Measurements from ENCODE around the gene TRERF1. TPM values are rescaled to one million over a fixed set of nuclear protein-coding genes. Genes with fewer than 3 reads are reported as not detected.

TRERF1 gene
- total RNA-seq, 1 donor from 2014 or later = 7.9 TPM

DNA sequence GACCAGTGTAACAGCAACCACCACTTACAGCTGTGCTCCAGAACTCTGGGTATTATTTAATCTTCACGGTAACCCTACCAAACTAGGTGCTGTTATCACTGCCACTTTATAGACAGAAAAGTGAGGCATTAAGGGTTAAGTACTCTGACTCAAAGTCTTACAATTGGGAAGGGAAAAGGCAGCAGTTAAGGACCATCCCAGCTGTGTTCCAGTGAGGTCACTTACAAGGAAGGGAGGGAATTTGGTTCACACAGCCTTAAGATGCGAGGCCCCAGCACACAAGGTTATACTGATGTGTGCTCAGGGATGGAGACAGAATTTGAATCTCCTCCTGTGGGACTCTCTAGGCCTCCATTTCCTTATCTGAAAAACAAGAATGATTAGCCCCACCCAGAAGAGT is 46.7 kb downstream of the TRERF1 start:
- DNase-seq (ENCODE audit: low spot score, unreplicated experiment) = no peak
- Mint-ChIP-seq H3K4me3 (ENCODE audit: low read depth) (no peak overlapping the region), H3K36me3 (ENCODE audit: insufficient read depth) (no peaks in the 10 kb centered on the region), H3K9me3 (ENCODE audit: low read depth) (no peaks in the 10 kb centered on the region), H3K27ac (no peak overlapping the region), H3K27me3 (no peaks in the 10 kb centered on the region), H3K4me1 (ENCODE audit: low read depth) (peaks cover 2% of the 10 kb centered on the region)
- TF ChIP-seq, protein P1, sequence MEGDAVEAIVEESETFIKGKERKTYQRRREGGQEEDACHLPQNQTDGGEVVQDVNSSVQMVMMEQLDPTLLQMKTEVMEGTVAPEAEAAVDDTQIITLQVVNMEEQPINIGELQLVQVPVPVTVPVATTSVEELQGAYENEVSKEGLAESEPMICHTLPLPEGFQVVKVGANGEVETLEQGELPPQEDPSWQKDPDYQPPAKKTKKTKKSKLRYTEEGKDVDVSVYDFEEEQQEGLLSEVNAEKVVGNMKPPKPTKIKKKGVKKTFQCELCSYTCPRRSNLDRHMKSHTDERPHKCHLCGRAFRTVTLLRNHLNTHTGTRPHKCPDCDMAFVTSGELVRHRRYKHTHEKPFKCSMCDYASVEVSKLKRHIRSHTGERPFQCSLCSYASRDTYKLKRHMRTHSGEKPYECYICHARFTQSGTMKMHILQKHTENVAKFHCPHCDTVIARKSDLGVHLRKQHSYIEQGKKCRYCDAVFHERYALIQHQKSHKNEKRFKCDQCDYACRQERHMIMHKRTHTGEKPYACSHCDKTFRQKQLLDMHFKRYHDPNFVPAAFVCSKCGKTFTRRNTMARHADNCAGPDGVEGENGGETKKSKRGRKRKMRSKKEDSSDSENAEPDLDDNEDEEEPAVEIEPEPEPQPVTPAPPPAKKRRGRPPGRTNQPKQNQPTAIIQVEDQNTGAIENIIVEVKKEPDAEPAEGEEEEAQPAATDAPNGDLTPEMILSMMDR (IDR thresholded peaks at IDR 0.05; ENCODE audit: unreplicated experiment) = no peak

DNA sequence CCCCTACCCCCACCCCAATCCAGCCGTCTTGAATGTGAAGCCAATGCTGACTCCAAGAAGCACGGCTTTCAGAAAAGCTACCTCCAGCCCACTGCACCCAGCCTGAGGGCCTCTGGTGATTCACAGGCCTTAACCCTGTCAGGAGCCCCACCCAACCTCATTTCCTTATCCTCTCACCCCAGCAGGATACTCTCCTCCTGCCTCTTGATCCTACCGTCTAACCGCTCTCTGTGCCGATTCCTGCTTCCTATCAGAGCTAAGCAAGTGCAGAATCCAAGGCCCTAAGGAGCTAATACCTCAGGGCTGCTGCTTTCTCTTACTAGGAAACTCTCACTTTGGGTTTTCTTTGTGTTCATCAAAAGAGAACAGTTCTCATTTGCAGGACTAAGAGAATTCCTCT is 47.2 kb downstream of the TRERF1 start:
- Mint-ChIP-seq H3K4me3 (ENCODE audit: low read depth) (no peak overlapping the region), H3K27ac (peak overlapping the region; percentile 29), H3K27me3 (no peaks in the 10 kb centered on the region), H3K9me3 (ENCODE audit: low read depth) (no peaks in the 10 kb centered on the region), H3K36me3 (ENCODE audit: insufficient read depth) (no peaks in the 10 kb centered on the region), H3K4me1 (ENCODE audit: low read depth) (peaks cover 2% of the 10 kb centered on the region)
- no peak for DNase-seq (ENCODE audit: low spot score, unreplicated experiment)
- TF ChIP-seq, protein P1 (IDR thresholded peaks at IDR 0.05; ENCODE audit: unreplicated experiment) = no peak

DNA sequence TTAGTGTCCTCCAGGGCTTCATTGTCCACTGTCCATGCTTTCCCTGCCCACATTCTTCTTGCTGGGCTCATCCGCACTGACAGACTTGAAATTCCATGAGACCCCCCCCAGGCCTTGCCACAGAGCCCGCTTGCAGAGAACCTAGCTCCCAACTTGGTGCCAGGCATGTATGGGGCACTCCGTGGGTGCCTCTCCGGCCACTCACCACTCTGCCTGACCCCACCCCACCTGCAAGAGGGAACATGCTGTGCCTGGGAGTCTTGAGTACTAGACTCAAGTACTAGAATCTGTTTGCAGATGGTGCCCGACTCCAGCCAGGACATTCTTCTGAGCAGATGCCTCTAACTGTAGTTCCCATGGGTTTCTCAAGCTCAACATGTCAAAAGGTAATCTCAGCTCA is 47.9 kb downstream of the TRERF1 start:
- H3K4me3 Mint-ChIP-seq (ENCODE audit: low read depth) = no peak overlapping the region
- H3K27ac Mint-ChIP-seq = no peak overlapping the region
- no peak for DNase-seq (ENCODE audit: low spot score, unreplicated experiment)
- TF ChIP-seq, protein P1 (IDR thresholded peaks at IDR 0.05; ENCODE audit: unreplicated experiment) = no peak
- H3K4me1 Mint-ChIP-seq (ENCODE audit: low read depth) = peaks cover 2% of the 10 kb centered on the region
- H3K27me3 Mint-ChIP-seq = no peaks in the 10 kb centered on the region
- H3K36me3 Mint-ChIP-seq (ENCODE audit: insufficient read depth) = no peaks in the 10 kb centered on the region
- H3K9me3 Mint-ChIP-seq (ENCODE audit: low read depth) = no peaks in the 10 kb centered on the region

DNA sequence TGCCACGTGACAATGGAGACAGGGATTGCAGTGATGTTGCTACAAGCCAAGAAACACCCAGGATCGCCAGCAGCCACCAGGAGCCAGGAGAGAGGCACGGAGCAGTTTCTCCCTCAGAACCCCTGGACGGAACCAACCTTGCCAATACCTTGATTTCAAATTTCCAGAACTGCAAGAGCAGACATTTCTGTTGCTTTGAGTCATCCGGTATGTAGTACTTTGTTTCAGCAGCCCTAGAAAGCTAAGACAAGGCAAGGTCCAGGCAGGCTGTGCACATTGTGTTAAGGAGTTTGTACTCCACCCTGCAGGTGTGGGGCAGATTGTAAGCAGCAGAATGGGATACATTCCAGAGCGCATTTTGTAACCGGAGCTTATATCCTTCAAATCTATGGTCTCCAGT is 48.3 kb downstream of the TRERF1 start:
- H3K27me3 Mint-ChIP-seq = no peaks in the 10 kb centered on the region
- H3K4me3 Mint-ChIP-seq (ENCODE audit: low read depth) = no peak overlapping the region
- TF ChIP-seq, protein P1 (IDR thresholded peaks at IDR 0.05; ENCODE audit: unreplicated experiment) = no peak
- no peaks in the 10 kb centered on the region for H3K9me3 Mint-ChIP-seq (ENCODE audit: low read depth)
- DNase-seq (ENCODE audit: low spot score, unreplicated experiment) = no peak
- H3K27ac Mint-ChIP-seq = no peak overlapping the region
- H3K4me1 Mint-ChIP-seq (ENCODE audit: low read depth) = peaks cover 2% of the 10 kb centered on the region
- no peaks in the 10 kb centered on the region for H3K36me3 Mint-ChIP-seq (ENCODE audit: insufficient read depth)

DNA sequence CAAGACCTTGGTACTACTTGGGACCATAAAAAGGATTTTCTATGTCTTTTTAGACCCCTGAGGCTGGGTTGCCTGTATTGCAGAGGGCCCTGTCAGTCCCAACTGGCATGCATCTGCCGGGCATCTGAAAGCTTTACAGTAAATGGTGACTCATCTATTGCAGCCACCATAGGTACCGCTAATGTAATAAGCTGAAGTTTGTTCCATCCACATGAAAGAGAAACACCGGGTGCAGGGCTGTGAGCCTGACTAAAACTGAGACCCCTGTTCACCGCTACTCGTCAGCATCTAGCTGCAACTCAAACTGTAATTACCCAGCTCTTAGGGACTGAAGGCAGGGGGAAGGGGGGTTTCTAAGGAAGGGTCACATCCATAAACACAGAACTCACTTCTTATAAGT is 49.5 kb downstream of the TRERF1 start:
- Mint-ChIP-seq H3K4me1 (ENCODE audit: low read depth) (peaks cover 3% of the 10 kb centered on the region), H3K9me3 (ENCODE audit: low read depth) (no peaks in the 10 kb centered on the region), H3K36me3 (ENCODE audit: insufficient read depth) (no peaks in the 10 kb centered on the region), H3K27ac (no peak overlapping the region), H3K4me3 (ENCODE audit: low read depth) (no peak overlapping the region), H3K27me3 (no peaks in the 10 kb centered on the region)
- DNase-seq (ENCODE audit: low spot score, unreplicated experiment) = no peak
- TF ChIP-seq, protein P1 (IDR thresholded peaks at IDR 0.05; ENCODE audit: unreplicated experiment) = no peak
